ENCODE measurements around the gene PRKACG. TPM values are rescaled to one million over a fixed set of nuclear protein-coding genes. Genes with fewer than 3 reads are reported as not detected.

Gene PRKACG
- polyA plus RNA-seq, 1 donor (not counting 4 experiments of a cell fraction or from before 2014, with no cell fraction given), result not detected

GRCh38 chr9:69044240-69045219, 30.6 kb upstream of the PRKACG start:
- FAIRE-seq, result no peak
- H3K79me2 ChIP-seq (ENCODE audit: control insufficient read depth, insufficient read depth, low read length), result peaks cover 29% of the 10 kb centered on the region
- no peak for DNase-seq (ENCODE audit: low read depth, low spot score)
- no peak overlapping the region for H3K4me2 ChIP-seq (ENCODE audit: control insufficient read depth, extremely low read depth, insufficient read depth, low read depth, low read length)
- dilution Hi-C loops (cut with MboI; ENCODE audit: extremely low pct_ligation_motif_present, low sequenced_read_pairs), result no loop called here
- H3K4me1 ChIP-seq (ENCODE audit: control insufficient read depth, extremely low read depth, insufficient read depth, low read length), result no peaks in the 10 kb centered on the region
- no peaks in the 10 kb centered on the region for H4K20me1 ChIP-seq (ENCODE audit: control insufficient read depth, extremely low read depth, insufficient read depth, low read length)
- peaks cover 9 to 11% of the 10 kb centered on the region in 2 experiments for H3K36me3 ChIP-seq (ENCODE audit: control insufficient read depth in 2 of 2, extremely low read depth in 1 of 2, insufficient read depth in 2 of 2, low read length in 2 of 2)
- no peak overlapping the region for H2AFZ ChIP-seq (ENCODE audit: control insufficient read depth, low read length)
- H3K4me3 ChIP-seq (ENCODE audit: control insufficient read depth in 2 of 3, extremely low read depth in 1 of 3, insufficient read depth in 2 of 3, low read depth in 1 of 3, low read length in 3 of 3), result no peak overlapping the region
- no peak overlapping the region for H3K27ac ChIP-seq (ENCODE audit: control insufficient read depth, insufficient read depth, low read length)
- no peaks in the 10 kb centered on the region for H3K9me3 ChIP-seq (ENCODE audit: control insufficient read depth, low read depth, low read length)
- no peaks in the 10 kb centered on the region for H3K9me1 ChIP-seq (ENCODE audit: control insufficient read depth, extremely low read depth, insufficient read depth, low read length)
- no peaks in the 10 kb centered on the region for H3K27me3 ChIP-seq (ENCODE audit: control insufficient read depth, extremely low read depth, insufficient read depth, low read length)
- H3K9ac ChIP-seq (ENCODE audit: control insufficient read depth, extremely low read depth, insufficient read depth, low read length), result no peak overlapping the region
- no peak for TF ChIP-seq EZH2 (IDR thresholded peaks at IDR 0.05; ENCODE audit: low read length)

GRCh38 chr9:69040646-69041045, 26.7 kb upstream of the PRKACG start:
- no peak for TF ChIP-seq EZH2 (IDR thresholded peaks at IDR 0.05; ENCODE audit: low read length)
- no peak for TF ChIP-seq CTCF (optimal IDR thresholded peaks at IDR 0.05 in 1 of 3, IDR thresholded peaks at IDR 0.05 in 1 of 3, conservative IDR thresholded peaks at IDR 0.05 in 1 of 3; ENCODE audit: extremely low read depth in 1 of 3, insufficient read depth in 2 of 3, low read length in 3 of 3)
- dilution Hi-C loops (cut with MboI; ENCODE audit: extremely low pct_ligation_motif_present, low sequenced_read_pairs), result no loop called here
- no peak overlapping the region for H3K9ac ChIP-seq (ENCODE audit: control insufficient read depth, extremely low read depth, insufficient read depth, low read length)
- H3K9me1 ChIP-seq (ENCODE audit: control insufficient read depth, extremely low read depth, insufficient read depth, low read length), result no peaks in the 10 kb centered on the region
- no peaks in the 10 kb centered on the region for H3K9me3 ChIP-seq (ENCODE audit: control insufficient read depth, low read depth, low read length)
- H3K4me3 ChIP-seq (ENCODE audit: control insufficient read depth in 2 of 3, extremely low read depth in 1 of 3, insufficient read depth in 2 of 3, low read depth in 1 of 3, low read length in 3 of 3), result no peak overlapping the region
- peaks cover 55% of the 10 kb centered on the region for H3K79me2 ChIP-seq (ENCODE audit: control insufficient read depth, insufficient read depth, low read length)
- FAIRE-seq (no peak), DNase-seq (ENCODE audit: low read depth, low spot score) (no peak)
- H3K4me2 ChIP-seq (ENCODE audit: control insufficient read depth, extremely low read depth, insufficient read depth, low read depth, low read length), result no peak overlapping the region
- H3K36me3 ChIP-seq (ENCODE audit: control insufficient read depth in 2 of 2, extremely low read depth in 1 of 2, insufficient read depth in 2 of 2, low read length in 2 of 2), result no peaks in the 10 kb centered on the region
- H3K27me3 ChIP-seq (ENCODE audit: control insufficient read depth, extremely low read depth, insufficient read depth, low read length), result no peaks in the 10 kb centered on the region
- H2AFZ ChIP-seq (ENCODE audit: control insufficient read depth, low read length), result no peak overlapping the region
- peaks cover 3% of the 10 kb centered on the region for H3K4me1 ChIP-seq (ENCODE audit: control insufficient read depth, extremely low read depth, insufficient read depth, low read length)
- H3K27ac ChIP-seq (ENCODE audit: control insufficient read depth, insufficient read depth, low read length), result no peak overlapping the region
- no peaks in the 10 kb centered on the region for H4K20me1 ChIP-seq (ENCODE audit: control insufficient read depth, extremely low read depth, insufficient read depth, low read length)
